ENCODE results near the gene SF3A2.

SF3A2 gene

DNA sequence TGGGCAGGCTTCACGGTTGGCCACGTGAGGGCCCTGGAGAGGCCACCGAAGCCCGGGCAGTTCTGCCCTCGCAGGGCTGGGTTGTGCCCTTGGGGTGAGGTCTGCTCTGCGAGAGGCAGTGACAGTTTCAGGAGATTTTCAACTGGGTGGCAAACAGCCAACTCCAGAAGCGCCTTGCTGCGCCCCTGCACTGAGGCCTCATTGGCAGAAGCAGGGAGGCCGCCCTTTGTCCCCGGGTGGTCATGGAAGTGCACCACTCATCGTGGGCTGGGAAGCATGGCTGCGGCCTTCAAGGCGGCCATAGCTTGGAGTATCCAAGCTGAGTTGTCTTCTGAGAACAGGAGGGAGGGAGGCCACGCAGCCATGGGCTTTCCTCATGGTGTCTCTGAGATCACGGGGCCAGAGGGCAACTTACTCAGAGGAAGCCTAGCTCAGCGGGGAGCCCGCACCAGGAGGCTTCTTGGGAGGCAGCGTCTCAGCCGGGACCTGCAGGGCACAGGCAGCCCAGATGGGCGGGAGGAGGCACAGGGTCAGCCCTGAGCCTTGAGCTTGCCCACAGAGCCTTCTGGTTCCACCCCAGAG lies 15.3 kb upstream of the SF3A2 start:
- Histone ChIP-seq H3K4me3 (ENCODE audit: low read depth, low read length, poor library complexity, severe bottlenecking) (no peak overlapping the region), H4K20me1 (ENCODE audit: insufficient read depth, low read length) (no peaks in the 10 kb centered on the region), H3K79me2 (ENCODE audit: insufficient read depth, low read length) (no peaks in the 10 kb centered on the region), H3F3A (ENCODE audit: insufficient read depth, low read length) (no peaks in the 10 kb centered on the region), H3K4me2 (ENCODE audit: low read length) (peak overlapping the region; percentile 20; the same call in 1 of the 2 replicates), H3K9ac (ENCODE audit: low read length) (no peak overlapping the region; the same call in 1 of the 2 replicates), H3K4me1 (ENCODE audit: insufficient read depth, low read length, severe bottlenecking) (peaks cover 52% of the 10 kb centered on the region), H2AFZ (ENCODE audit: low read length) (no peak overlapping the region), H3K27ac (ENCODE audit: low read depth, low read length, poor library complexity, severe bottlenecking) (peak overlapping the region; percentile 73), H3K27me3 (ENCODE audit: insufficient read depth, low read length) (no peaks in the 10 kb centered on the region), H3K9me2 (ENCODE audit: low read depth, low read length) (no peaks in the 10 kb centered on the region), H3K36me3 (ENCODE audit: insufficient read depth, low read length) (peaks cover 48% of the 10 kb centered on the region), H3K9me3 (ENCODE audit: low read length) (no peaks in the 10 kb centered on the region)
- TF ChIP-seq, protein P1, sequence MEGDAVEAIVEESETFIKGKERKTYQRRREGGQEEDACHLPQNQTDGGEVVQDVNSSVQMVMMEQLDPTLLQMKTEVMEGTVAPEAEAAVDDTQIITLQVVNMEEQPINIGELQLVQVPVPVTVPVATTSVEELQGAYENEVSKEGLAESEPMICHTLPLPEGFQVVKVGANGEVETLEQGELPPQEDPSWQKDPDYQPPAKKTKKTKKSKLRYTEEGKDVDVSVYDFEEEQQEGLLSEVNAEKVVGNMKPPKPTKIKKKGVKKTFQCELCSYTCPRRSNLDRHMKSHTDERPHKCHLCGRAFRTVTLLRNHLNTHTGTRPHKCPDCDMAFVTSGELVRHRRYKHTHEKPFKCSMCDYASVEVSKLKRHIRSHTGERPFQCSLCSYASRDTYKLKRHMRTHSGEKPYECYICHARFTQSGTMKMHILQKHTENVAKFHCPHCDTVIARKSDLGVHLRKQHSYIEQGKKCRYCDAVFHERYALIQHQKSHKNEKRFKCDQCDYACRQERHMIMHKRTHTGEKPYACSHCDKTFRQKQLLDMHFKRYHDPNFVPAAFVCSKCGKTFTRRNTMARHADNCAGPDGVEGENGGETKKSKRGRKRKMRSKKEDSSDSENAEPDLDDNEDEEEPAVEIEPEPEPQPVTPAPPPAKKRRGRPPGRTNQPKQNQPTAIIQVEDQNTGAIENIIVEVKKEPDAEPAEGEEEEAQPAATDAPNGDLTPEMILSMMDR (IDR thresholded peaks at IDR 0.05; ENCODE audit: low read length): no peak
- TF ChIP-seq EZH2 (IDR thresholded peaks at IDR 0.05; ENCODE audit: borderline replicate concordance, low read length): no peak

DNA sequence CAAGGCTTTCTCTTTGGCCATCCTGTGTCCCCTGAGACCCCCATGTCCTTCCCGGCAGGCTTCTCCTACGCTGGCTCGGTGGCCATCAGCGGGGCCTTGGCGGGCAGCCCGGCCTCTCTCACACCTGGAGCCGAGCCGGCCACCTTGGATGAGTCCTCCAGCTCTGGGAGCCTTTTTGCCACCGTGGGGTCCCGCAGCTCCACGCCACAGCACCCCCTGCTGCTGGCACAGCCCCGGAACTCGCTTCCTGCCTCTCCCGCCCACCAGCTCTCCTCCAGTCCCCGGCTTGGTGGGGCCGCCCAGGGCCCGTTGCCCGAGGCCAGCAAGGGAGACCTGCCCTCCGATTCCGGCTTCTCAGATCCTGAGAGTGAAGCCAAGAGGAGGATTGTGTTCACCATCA lies 14.7 kb upstream of the SF3A2 start:
- no peaks in the 10 kb centered on the region for H3K79me2 ChIP-seq (ENCODE audit: insufficient read depth, low read length)
- peaks cover 48% of the 10 kb centered on the region for H3K36me3 ChIP-seq (ENCODE audit: insufficient read depth, low read length)
- peak overlapping the region; percentile 73 for H3K27ac ChIP-seq (ENCODE audit: low read depth, low read length, poor library complexity, severe bottlenecking)
- no peaks in the 10 kb centered on the region for H3K27me3 ChIP-seq (ENCODE audit: insufficient read depth, low read length)
- no peak overlapping the region for H3K4me2 ChIP-seq (ENCODE audit: low read length)
- H3K9ac ChIP-seq (ENCODE audit: low read length): no peak overlapping the region
- no peaks in the 10 kb centered on the region for H3K9me2 ChIP-seq (ENCODE audit: low read depth, low read length)
- H3K4me3 ChIP-seq (ENCODE audit: low read depth, low read length, poor library complexity, severe bottlenecking): no peak overlapping the region
- TF ChIP-seq, protein P1 (IDR thresholded peaks at IDR 0.05; ENCODE audit: low read length): 0 out of 2 replicates have a peak, but pooled peaks have one; percentile 16
- TF ChIP-seq EZH2 (IDR thresholded peaks at IDR 0.05; ENCODE audit: borderline replicate concordance, low read length): no peak
- no peaks in the 10 kb centered on the region for H3K9me3 ChIP-seq (ENCODE audit: low read length)
- no peaks in the 10 kb centered on the region for H3F3A ChIP-seq (ENCODE audit: insufficient read depth, low read length)
- peaks cover 57% of the 10 kb centered on the region for H3K4me1 ChIP-seq (ENCODE audit: insufficient read depth, low read length, severe bottlenecking)
- H2AFZ ChIP-seq (ENCODE audit: low read length): no peak overlapping the region
- no peaks in the 10 kb centered on the region for H4K20me1 ChIP-seq (ENCODE audit: insufficient read depth, low read length)

DNA sequence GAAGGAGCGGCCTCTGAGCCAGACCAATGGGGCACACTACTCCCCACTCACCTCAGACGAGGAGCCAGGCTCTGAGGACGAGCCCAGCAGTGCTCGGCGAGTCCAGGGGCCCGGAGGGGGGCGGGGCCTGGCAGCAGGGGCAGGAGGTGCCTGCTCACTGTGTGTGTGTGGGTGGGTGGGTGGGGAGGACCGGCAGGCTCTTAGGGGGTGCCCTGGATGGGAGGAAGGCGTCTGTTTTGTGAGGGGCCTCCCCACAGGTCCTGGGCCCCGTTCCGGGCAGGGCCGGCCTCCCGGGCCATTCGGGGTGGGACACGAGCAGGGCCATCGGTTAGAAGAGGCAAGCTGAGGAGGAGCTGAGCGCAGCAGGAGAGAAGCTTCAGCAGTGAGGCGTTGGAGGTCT lies 13.2 kb upstream of the SF3A2 start:
- H3K4me1 ChIP-seq (ENCODE audit: insufficient read depth, low read length, severe bottlenecking): peaks cover 72% of the 10 kb centered on the region
- H3K9me2 ChIP-seq (ENCODE audit: low read depth, low read length): no peaks in the 10 kb centered on the region
- no peak overlapping the region for H3K9ac ChIP-seq (ENCODE audit: low read length)

More for the DNA sequence above, 13.2 kb upstream of the SF3A2 start:
- no peak overlapping the region for H3K4me2 ChIP-seq (ENCODE audit: low read length)
- TF ChIP-seq, protein P1 (IDR thresholded peaks at IDR 0.05; ENCODE audit: low read length): no peak
- TF ChIP-seq EZH2 (IDR thresholded peaks at IDR 0.05; ENCODE audit: borderline replicate concordance, low read length): no peak
- H3K27me3 ChIP-seq (ENCODE audit: insufficient read depth, low read length): no peaks in the 10 kb centered on the region
- H3F3A ChIP-seq (ENCODE audit: insufficient read depth, low read length): no peaks in the 10 kb centered on the region
- H3K79me2 ChIP-seq (ENCODE audit: insufficient read depth, low read length): no peaks in the 10 kb centered on the region
- no peaks in the 10 kb centered on the region for H3K9me3 ChIP-seq (ENCODE audit: low read length)
- H2AFZ ChIP-seq (ENCODE audit: low read length): no peak overlapping the region
- no peak overlapping the region for H3K4me3 ChIP-seq (ENCODE audit: low read depth, low read length, poor library complexity, severe bottlenecking)
- peaks cover 37% of the 10 kb centered on the region for H3K36me3 ChIP-seq (ENCODE audit: insufficient read depth, low read length)
- H4K20me1 ChIP-seq (ENCODE audit: insufficient read depth, low read length): no peaks in the 10 kb centered on the region
- peak overlapping the region; percentile 64 for H3K27ac ChIP-seq (ENCODE audit: low read depth, low read length, poor library complexity, severe bottlenecking)
